ENCODE measurements around the gene NTN1.

DNA sequence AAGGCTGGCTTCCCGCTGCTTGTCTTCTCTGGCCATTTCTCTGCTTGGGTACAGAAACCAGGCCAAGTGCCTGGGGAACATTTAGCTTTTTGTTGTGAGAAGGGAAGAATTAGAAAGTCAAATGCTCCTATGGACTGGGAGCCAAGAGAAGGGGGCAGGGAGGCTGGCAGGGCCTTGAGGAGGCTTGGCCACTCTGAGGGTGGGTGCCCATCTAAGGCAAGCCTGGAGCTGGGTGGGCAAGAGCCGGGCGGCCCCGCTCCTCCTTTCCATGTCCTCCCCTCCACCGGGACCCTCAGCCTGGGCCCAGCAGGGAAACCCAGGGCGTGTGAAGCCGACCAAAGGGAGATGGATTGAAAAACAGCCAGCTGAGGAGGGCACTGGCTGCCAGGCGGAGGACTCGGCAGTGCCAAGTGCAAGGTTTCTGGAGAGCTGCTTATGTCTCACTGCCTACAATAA is 69.4 kb downstream of the NTN1 start:
- TF ChIP-seq, protein P1, sequence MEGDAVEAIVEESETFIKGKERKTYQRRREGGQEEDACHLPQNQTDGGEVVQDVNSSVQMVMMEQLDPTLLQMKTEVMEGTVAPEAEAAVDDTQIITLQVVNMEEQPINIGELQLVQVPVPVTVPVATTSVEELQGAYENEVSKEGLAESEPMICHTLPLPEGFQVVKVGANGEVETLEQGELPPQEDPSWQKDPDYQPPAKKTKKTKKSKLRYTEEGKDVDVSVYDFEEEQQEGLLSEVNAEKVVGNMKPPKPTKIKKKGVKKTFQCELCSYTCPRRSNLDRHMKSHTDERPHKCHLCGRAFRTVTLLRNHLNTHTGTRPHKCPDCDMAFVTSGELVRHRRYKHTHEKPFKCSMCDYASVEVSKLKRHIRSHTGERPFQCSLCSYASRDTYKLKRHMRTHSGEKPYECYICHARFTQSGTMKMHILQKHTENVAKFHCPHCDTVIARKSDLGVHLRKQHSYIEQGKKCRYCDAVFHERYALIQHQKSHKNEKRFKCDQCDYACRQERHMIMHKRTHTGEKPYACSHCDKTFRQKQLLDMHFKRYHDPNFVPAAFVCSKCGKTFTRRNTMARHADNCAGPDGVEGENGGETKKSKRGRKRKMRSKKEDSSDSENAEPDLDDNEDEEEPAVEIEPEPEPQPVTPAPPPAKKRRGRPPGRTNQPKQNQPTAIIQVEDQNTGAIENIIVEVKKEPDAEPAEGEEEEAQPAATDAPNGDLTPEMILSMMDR (IDR thresholded peaks at IDR 0.05) = no peak
- no peak for TF ChIP-seq POLR2A (IDR thresholded peaks at IDR 0.05)

All from adrenal gland (tissue), 5 donors.